ENCODE results near the gene SEMA6B. TPM values are rescaled to one million over a fixed set of nuclear protein-coding genes. Genes with fewer than 3 reads are reported as not detected.

Gene SEMA6B
- polyA plus RNA-seq, 1 donor (not counting 4 experiments of a cell fraction or from before 2014, with no cell fraction given) = 0.41 TPM

GRCh38 chr19:4576016-4576933, 16.8 kb upstream of the SEMA6B start:
- Histone ChIP-seq H3K79me2 (ENCODE audit: control insufficient read depth, insufficient read depth, low read length) (no peaks in the 10 kb centered on the region), H3K4me1 (ENCODE audit: control insufficient read depth, extremely low read depth, insufficient read depth, low read length) (peaks cover 13% of the 10 kb centered on the region), H3K9me3 (ENCODE audit: control insufficient read depth, low read depth, low read length) (no peaks in the 10 kb centered on the region), H3K9me1 (ENCODE audit: control insufficient read depth, extremely low read depth, insufficient read depth, low read length) (no peaks in the 10 kb centered on the region), H3K27ac (ENCODE audit: control insufficient read depth, insufficient read depth, low read length) (peak overlapping the region; percentile 64), H2AFZ (ENCODE audit: control insufficient read depth, low read length) (no peak overlapping the region), H4K20me1 (ENCODE audit: control insufficient read depth, extremely low read depth, insufficient read depth, low read length) (no peaks in the 10 kb centered on the region), H3K27me3 (ENCODE audit: control insufficient read depth, extremely low read depth, insufficient read depth, low read length) (peaks cover 26% of the 10 kb centered on the region), H3K4me2 (ENCODE audit: control insufficient read depth, extremely low read depth, insufficient read depth, low read depth, low read length) (no peak overlapping the region), H3K36me3 (ENCODE audit: control insufficient read depth in 2 of 2, extremely low read depth in 1 of 2, insufficient read depth in 2 of 2, low read length in 2 of 2) (no peaks in the 10 kb centered on the region), H3K9ac (ENCODE audit: control insufficient read depth, extremely low read depth, insufficient read depth, low read length) (peak overlapping the region; percentile 34), H3K4me3 (ENCODE audit: control insufficient read depth in 2 of 3, extremely low read depth in 1 of 3, insufficient read depth in 2 of 3, low read depth in 1 of 3, low read length in 3 of 3) (no peak overlapping the region)
- TF ChIP-seq CTCF (optimal IDR thresholded peaks at IDR 0.05 in 1 of 3, IDR thresholded peaks at IDR 0.05 in 1 of 3, conservative IDR thresholded peaks at IDR 0.05 in 1 of 3; ENCODE audit: extremely low read depth in 1 of 3, insufficient read depth in 2 of 3, low read length in 3 of 3) = peak; percentile 77 to 85 (median 80)
- no peak for TF ChIP-seq EZH2 (IDR thresholded peaks at IDR 0.05; ENCODE audit: low read length)
- DNase-seq (ENCODE audit: low read depth, low spot score) (no peak), FAIRE-seq (peak; percentile 51)
- dilution Hi-C loops (cut with MboI; ENCODE audit: extremely low pct_ligation_motif_present, low sequenced_read_pairs) = no loop called here

- TF ChIP-seq CTCF (optimal IDR thresholded peaks at IDR 0.05 in 1 of 3, IDR thresholded peaks at IDR 0.05 in 1 of 3, conservative IDR thresholded peaks at IDR 0.05 in 1 of 3; ENCODE audit: extremely low read depth in 1 of 3, insufficient read depth in 2 of 3, low read length in 3 of 3) (no peak), EZH2 (IDR thresholded peaks at IDR 0.05; ENCODE audit: low read length) (no peak)
- Histone ChIP-seq H3K27me3 (ENCODE audit: control insufficient read depth, extremely low read depth, insufficient read depth, low read length) (peaks cover 20% of the 10 kb centered on the region), H3K9me3 (ENCODE audit: control insufficient read depth, low read depth, low read length) (no peaks in the 10 kb centered on the region), H2AFZ (ENCODE audit: control insufficient read depth, low read length) (peak overlapping the region; percentile 21), H3K4me1 (ENCODE audit: control insufficient read depth, extremely low read depth, insufficient read depth, low read length) (peaks cover 13% of the 10 kb centered on the region), H4K20me1 (ENCODE audit: control insufficient read depth, extremely low read depth, insufficient read depth, low read length) (no peaks in the 10 kb centered on the region), H3K9ac (ENCODE audit: control insufficient read depth, extremely low read depth, insufficient read depth, low read length) (peak overlapping the region; percentile 46), H3K36me3 (ENCODE audit: control insufficient read depth in 2 of 2, extremely low read depth in 1 of 2, insufficient read depth in 2 of 2, low read length in 2 of 2) (no peaks in the 10 kb centered on the region), H3K9me1 (ENCODE audit: control insufficient read depth, extremely low read depth, insufficient read depth, low read length) (no peaks in the 10 kb centered on the region), H3K4me2 (ENCODE audit: control insufficient read depth, extremely low read depth, insufficient read depth, low read depth, low read length) (peak overlapping the region; percentile 39), H3K27ac (ENCODE audit: control insufficient read depth, insufficient read depth, low read length) (peak overlapping the region; percentile 64), H3K79me2 (ENCODE audit: control insufficient read depth, insufficient read depth, low read length) (no peaks in the 10 kb centered on the region), H3K4me3 (ENCODE audit: control insufficient read depth in 2 of 3, extremely low read depth in 1 of 3, insufficient read depth in 2 of 3, low read depth in 1 of 3, low read length in 3 of 3) (no peak overlapping the region)
- FAIRE-seq = peak; percentile 77
- DNase-seq (ENCODE audit: low read depth, low spot score) = peak; percentile 83
- dilution Hi-C loops (cut with MboI; ENCODE audit: extremely low pct_ligation_motif_present, low sequenced_read_pairs) = no loop called here
Measured at GRCh38 chr19:4575267-4576015, 16.0 kb upstream of the SEMA6B start.

Data from keratinocyte (primary cell).